Body of pancreas (tissue), 4 donors: ENCODE results near the gene RBM10. TPM values are rescaled to one million over a fixed set of nuclear protein-coding genes. Genes with fewer than 3 reads are reported as not detected.
"Not testable (repeated sequence)": the region's sequence is repeated elsewhere in the genome, so short reads cannot be mapped to it uniquely, and the experiment has no call there.

Experiments
- ATAC-seq: fragments of 150-250 bp; one replicate; pipeline ENCODE4 v1.9.1; 2016
- DNase-seq, 4 donors: peaks; one replicate each; pipeline ENCODE4 v3.0.0-alpha.2; 2019
- H3K27ac ChIP-seq, 4 donors: fragments of 200-600 bp; sonication (generic); 1 replicate in 3 of 4; 2 replicates in 1 of 4; pipeline versions ENCODE4 v1.5.1 to v1.6.1; 2016 to 2019; ENCODE audit warnings: mild to moderate bottlenecking in 1 of 4, mixed read lengths in 1 of 4, moderate library complexity in 1 of 4
- H3K27me3 ChIP-seq, 2 donors: fragments of 200-600 bp; sonication (generic); one replicate each; pipeline ENCODE4 v1.6.0; 2016; ENCODE audit warnings: mild to moderate bottlenecking in 1 of 2
- H3K36me3 ChIP-seq, 2 donors: fragments of 200-600 bp; sonication (generic); replicated peaks in 1 of 2; 2 replicates each; pipeline ENCODE4 v1.5.1; 2016; ENCODE audit warnings: low read depth in 2 of 2; ENCODE audit not compliant: insufficient read depth in 1 of 2
- H3K4me1 ChIP-seq: fragments of 200-600 bp; sonication (generic); one replicate; pipeline ENCODE4 v1.6.0; 2016
- H3K4me3 ChIP-seq, 2 donors: fragments of 200-600 bp; sonication (generic); 1 replicate in 1 of 2; 2 replicates in 1 of 2; pipeline ENCODE4 v1.5.1; 2016 to 2019
- H3K9me3 ChIP-seq, 3 donors: fragments of 200-600 bp; sonication (generic); 1 replicate in 2 of 3; 2 replicates in 1 of 3; pipeline ENCODE4 v1.5.1; 2016
- CTCF ChIP-seq, 7 experiments: fragments of 450-650 bp in 4 of 7; fragments of 200-600 bp in 3 of 7; sonication (generic) in 3 of 7; IDR thresholded peaks; one replicate each; pipeline ENCODE4 v1.5.1; 2016 to 2019; ENCODE audit warnings: antibody characterized with exemption in 7 of 7
- POLR2A ChIP-seq, 3 donors: fragments of 450-650 bp; IDR thresholded peaks; one replicate each; pipeline ENCODE4 v1.6.1; 2016; ENCODE audit warnings: antibody characterized with exemption in 3 of 3, mild to moderate bottlenecking in 2 of 3
- WGBS, 2 donors: methylation state at CpG; one replicate each; pipeline ENCODE4 v1.1.5; 2017; 5-methylcytosine and 5-hydroxymethylcytosine counted together
- intact Hi-C: fragments of 100-400 bp; cut with DNase I; formaldehyde crosslinking; loops from one replicate; pipeline ENCODE4 v1.15.1; 2023
- total RNA-seq, 2 donors: library from RNA; depleted of rRNA; stranded (reverse); fragments of >200 nt; gene quantifications; one replicate each; pipeline ENCODE4 v1.1.0, GENCODE V29; 2016

The RBM10 gene
- total RNA-seq, 2 donors from 2014 or later, result 16.1 to 29.0 TPM

- Histone ChIP-seq H3K4me3 (no peak overlapping the region), H3K4me1 (peaks cover 1% of the 10 kb centered on the region), H3K27ac (no peak overlapping the region), H3K27me3 (no peaks in the 10 kb centered on the region), H3K9me3 (no peaks in the 10 kb centered on the region), H3K36me3 (no peaks in the 10 kb centered on the region)
- intact Hi-C loops, result no loop called here
- TF ChIP-seq POLR2A (IDR thresholded peaks at IDR 0.05) (no peak), CTCF (IDR thresholded peaks at IDR 0.05) (no peak)
- DNase-seq, result no peak
- 76 to 78% methylated on average over 4 to 5 of the region's 5 CpGs for WGBS, 2 donors
- ATAC-seq, result no peak
Observed at GRCh38 chrX:47133493-47133892, 11.5 kb upstream of the RBM10 start.

GRCh38 chrX:47135650-47136049, 9.4 kb upstream of the RBM10 start:
- H3K36me3 ChIP-seq, H3K27ac ChIP-seq, intact Hi-C loops, H3K4me3 ChIP-seq, H3K9me3 ChIP-seq, H3K4me1 ChIP-seq, ATAC-seq, H3K27me3 ChIP-seq: not testable (repeated sequence)
- WGBS, 2 donors, result 74 to 78% methylated on average over 1 to 5 of the region's 5 CpGs
- DNase-seq, result peak in 2 of 4 donors; percentile 4 to 34

- no peak for ATAC-seq
- Histone ChIP-seq H3K36me3 (no peaks in the 10 kb centered on the region), H3K4me1 (no peaks in the 10 kb centered on the region), H3K4me3 (no peak overlapping the region), H3K27me3 (no peaks in the 10 kb centered on the region), H3K9me3 (no peaks in the 10 kb centered on the region), H3K27ac (no peak overlapping the region)
- DNase-seq, result no peak
- WGBS, 2 donors, result 85 to 91% methylated on average over 2 to 6 of the region's 6 CpGs
- TF ChIP-seq CTCF (IDR thresholded peaks at IDR 0.05) (no peak), POLR2A (IDR thresholded peaks at IDR 0.05) (no peak)
- intact Hi-C loops, result no loop called here
Observed at GRCh38 chrX:47138171-47138570, 6.8 kb upstream of the RBM10 start.

- 0 to 3% methylated on average over 15 to 29 of the region's 46 CpGs for WGBS, 2 donors
- peak; percentile 39 for ATAC-seq
- no peaks in the 10 kb centered on the region for H3K36me3 ChIP-seq
- H3K4me1 ChIP-seq, result peaks cover 19% of the 10 kb centered on the region
- H3K27ac ChIP-seq, result peak overlapping the region; percentile 93 to 96 (median 94)
- H3K4me3 ChIP-seq, result peak overlapping the region; percentile 27 to 37
- no peak for TF ChIP-seq POLR2A (IDR thresholded peaks at IDR 0.05)
- TF ChIP-seq CTCF (IDR thresholded peaks at IDR 0.05), result no peak
- DNase-seq, result peak; percentile 38 to 50 (median 46)
- intact Hi-C loops, result no loop called here
- H3K27me3 ChIP-seq, result no peaks in the 10 kb centered on the region
- no peaks in the 10 kb centered on the region for H3K9me3 ChIP-seq
Observed at GRCh38 chrX:47143894-47144625, 961 bp upstream of the RBM10 start.

GRCh38 chrX:47145395-47146120, 537 bp downstream of the RBM10 start:
- DNase-seq (no peak), ATAC-seq (peak; percentile 25)
- no peaks in the 10 kb centered on the region for H3K36me3 ChIP-seq
- TF ChIP-seq CTCF (IDR thresholded peaks at IDR 0.05) (no peak), POLR2A (IDR thresholded peaks at IDR 0.05) (no peak)
- peaks cover 19% of the 10 kb centered on the region for H3K4me1 ChIP-seq
- H3K27me3 ChIP-seq, result no peaks in the 10 kb centered on the region
- H3K9me3 ChIP-seq, result no peaks in the 10 kb centered on the region
- H3K27ac ChIP-seq, result peak overlapping the region; percentile 93 to 96 (median 94)
- 0 to 1% methylated on average over 19 to 35 of the region's 39 CpGs for WGBS, 2 donors
- intact Hi-C loops, result no loop called here
- H3K4me3 ChIP-seq, result peak overlapping the region; percentile 48 to 51
